ENCODE measurements around the gene OSR1. TPM values are rescaled to one million over a fixed set of nuclear protein-coding genes. Genes with fewer than 3 reads are reported as not detected.

The OSR1 gene
- total RNA-seq, 2 experiments from 2014 or later: not detected

DNA sequence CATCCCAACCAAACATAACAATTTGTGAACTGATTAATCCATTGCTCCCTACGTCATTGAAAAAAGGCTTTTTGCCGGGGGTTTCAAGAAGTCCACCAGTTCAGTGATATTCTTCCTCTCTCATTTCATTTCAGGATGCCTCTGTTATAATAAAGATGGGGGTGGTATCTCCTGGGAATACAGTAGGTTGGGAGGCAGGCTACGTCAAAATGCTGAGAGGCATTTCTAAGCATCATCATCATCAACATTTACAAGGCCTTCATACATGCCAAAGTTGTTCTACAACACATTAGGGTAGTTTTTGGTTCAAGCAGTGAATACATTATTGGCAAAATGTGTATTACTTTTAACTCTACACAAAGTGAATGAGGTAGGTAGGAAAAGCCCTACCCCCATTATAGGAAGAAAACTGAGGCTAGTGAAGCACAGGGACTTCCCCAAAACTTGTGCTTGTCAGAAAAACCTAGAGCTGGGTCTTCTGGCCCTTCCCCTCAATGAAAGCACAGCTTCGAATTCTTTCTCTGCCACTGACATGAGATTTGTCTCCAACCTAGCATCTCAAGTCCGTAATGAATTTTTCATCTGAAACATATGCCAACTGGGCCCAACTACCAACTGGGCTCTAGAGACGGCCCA lies 11.3 kb downstream of the OSR1 start:
- intact Hi-C loops (cut with micrococcal nuclease; ENCODE audit: unreplicated experiment): loop anchor here (10.0 kb wide), 1 partner anchor 452 kb away; no protein-coding TSS in a partner anchor
- CTCF ChIA-PET (ENCODE audit: unreplicated experiment): no interaction called here
- Histone ChIP-seq H3K27ac (ENCODE audit: low read depth, low read length, poor library complexity, severe bottlenecking) (peak overlapping the region; percentile 48), H3K9me2 (ENCODE audit: insufficient read depth, low read length) (no peaks in the 10 kb centered on the region), H3K79me2 (ENCODE audit: insufficient read depth, low read depth, low read length) (peaks cover 5% of the 10 kb centered on the region; the same call in 1 of the 2 replicates), H3K9me3 (ENCODE audit: low read length) (no peaks in the 10 kb centered on the region), H3K36me3 (ENCODE audit: insufficient read depth, low read length) (no peaks in the 10 kb centered on the region), H2AFZ (ENCODE audit: low read length) (peak overlapping the region; percentile 87; the same call in 1 of the 2 replicates), H3K4me3 (ENCODE audit: low read depth, low read length, poor library complexity, severe bottlenecking) (peak overlapping the region; percentile 96), H4K20me1 (ENCODE audit: insufficient read depth, low read length) (no peaks in the 10 kb centered on the region), H3K4me2 (ENCODE audit: low read length) (peak overlapping the region; percentile 78), H3K4me1 (ENCODE audit: insufficient read depth, low read length, poor library complexity, severe bottlenecking) (peaks cover 5% of the 10 kb centered on the region)
- POLR2A ChIA-PET: interaction anchor here (0.8 to 1.5 kb wide), 4 partner anchors 19 to 787 kb away, joined by 3 to 4 read pairs (median 4); partner anchors contain the start of gene RDH14
- TF ChIP-seq CTCF (conservative IDR thresholded peaks at IDR 0.05; ENCODE audit: low read length): no peak
- no peak for TF ChIP-seq EZH2phosphoT487 (IDR thresholded peaks at IDR 0.05; ENCODE audit: borderline replicate concordance, low read depth, low read length)
- peak; percentile 22 for DNase-seq (ENCODE audit: low spot score)
- no TSS peak for BruUV-seq (replicated peaks)

GRCh38 chr2:19337742-19338141 lies 20.7 kb downstream of the OSR1 start:
- no peak overlapping the region for H3K4me2 ChIP-seq (ENCODE audit: low read length)
- intact Hi-C loops (cut with micrococcal nuclease; ENCODE audit: unreplicated experiment): no loop called here
- TF ChIP-seq EZH2phosphoT487 (IDR thresholded peaks at IDR 0.05; ENCODE audit: borderline replicate concordance, low read depth, low read length) (no peak), CTCF (conservative IDR thresholded peaks at IDR 0.05; ENCODE audit: low read length) (no peak)
- no peaks in the 10 kb centered on the region for H3K79me2 ChIP-seq (ENCODE audit: insufficient read depth, low read depth, low read length)
- no peaks in the 10 kb centered on the region for H3K36me3 ChIP-seq (ENCODE audit: insufficient read depth, low read length)
- ChIA-PET POLR2A (no interaction called here), CTCF (ENCODE audit: unreplicated experiment) (no interaction called here)
- H3K9me2 ChIP-seq (ENCODE audit: insufficient read depth, low read length): no peaks in the 10 kb centered on the region
- BruUV-seq (replicated peaks): no TSS peak
- no peak for DNase-seq (ENCODE audit: low spot score)
- no peaks in the 10 kb centered on the region for H3K9me3 ChIP-seq (ENCODE audit: low read length)
- no peak overlapping the region for H3K4me3 ChIP-seq (ENCODE audit: low read depth, low read length, poor library complexity, severe bottlenecking)
- H3K27ac ChIP-seq (ENCODE audit: low read depth, low read length, poor library complexity, severe bottlenecking): no peak overlapping the region
- no peaks in the 10 kb centered on the region for H3K4me1 ChIP-seq (ENCODE audit: insufficient read depth, low read length, poor library complexity, severe bottlenecking)
- H2AFZ ChIP-seq (ENCODE audit: low read length): no peak overlapping the region
- H4K20me1 ChIP-seq (ENCODE audit: insufficient read depth, low read length): no peaks in the 10 kb centered on the region

DNA sequence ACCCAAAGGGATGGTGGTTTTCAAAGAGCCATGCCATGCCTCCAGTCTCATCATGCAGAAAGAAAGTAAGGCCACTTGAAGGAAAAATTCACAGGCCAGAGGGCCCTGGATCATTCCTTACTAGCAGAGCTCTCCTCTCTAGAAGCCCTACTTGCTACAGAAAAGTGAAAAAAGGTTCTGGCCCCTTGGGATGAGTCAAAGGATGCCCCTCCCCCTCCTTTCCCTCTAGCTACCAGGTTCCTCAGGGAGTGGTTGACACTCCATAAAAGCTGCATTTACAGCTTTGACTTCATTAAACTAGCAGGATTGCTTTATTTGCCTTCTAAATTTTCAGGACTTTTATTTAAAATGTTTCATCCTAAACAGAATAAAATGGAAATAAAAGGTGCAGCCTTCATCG lies 21.2 kb downstream of the OSR1 start:
- H3K36me3 ChIP-seq (ENCODE audit: insufficient read depth, low read length): no peaks in the 10 kb centered on the region
- no peak for DNase-seq (ENCODE audit: low spot score)
- no peak overlapping the region for H3K27ac ChIP-seq (ENCODE audit: low read depth, low read length, poor library complexity, severe bottlenecking)
- no peaks in the 10 kb centered on the region for H3K9me3 ChIP-seq (ENCODE audit: low read length)
- ChIA-PET CTCF (ENCODE audit: unreplicated experiment) (no interaction called here), POLR2A (interaction anchor here (0.6 kb wide), 1 partner anchor 1586 kb away, joined by 3 read pairs; no protein-coding TSS in a partner anchor)
- H3K79me2 ChIP-seq (ENCODE audit: insufficient read depth, low read depth, low read length): no peaks in the 10 kb centered on the region
- BruUV-seq (replicated peaks): no TSS peak
- H3K4me2 ChIP-seq (ENCODE audit: low read length): no peak overlapping the region
- H4K20me1 ChIP-seq (ENCODE audit: insufficient read depth, low read length): no peaks in the 10 kb centered on the region
- intact Hi-C loops (cut with micrococcal nuclease; ENCODE audit: unreplicated experiment): no loop called here
- H2AFZ ChIP-seq (ENCODE audit: low read length): no peak overlapping the region
- H3K4me1 ChIP-seq (ENCODE audit: insufficient read depth, low read length, poor library complexity, severe bottlenecking): no peaks in the 10 kb centered on the region
- TF ChIP-seq CTCF (conservative IDR thresholded peaks at IDR 0.05; ENCODE audit: low read length): no peak
- TF ChIP-seq EZH2phosphoT487 (IDR thresholded peaks at IDR 0.05; ENCODE audit: borderline replicate concordance, low read depth, low read length): no peak
- no peaks in the 10 kb centered on the region for H3K9me2 ChIP-seq (ENCODE audit: insufficient read depth, low read length)
- no peak overlapping the region for H3K4me3 ChIP-seq (ENCODE audit: low read depth, low read length, poor library complexity, severe bottlenecking)
